Measurements from ENCODE around the gene IL37.
A peak's percentile ranks its signal among the peaks of the same experiment; 100 is the strongest.

GRCh38 chr2:112959109-112959812 lies 48.3 kb downstream of the IL37 start:
- no peak for TF ChIP-seq SREBF2 (IDR thresholded peaks at IDR 0.05)
- TF ChIP-seq ZC3H11A (IDR thresholded peaks at IDR 0.05), result no peak
- peak; percentile 36; the same call in 1 of the 3 replicates for TF ChIP-seq CTCF (IDR thresholded peaks at IDR 0.05)
- no peak for TF ChIP-seq KDM1A (IDR thresholded peaks at IDR 0.05; ENCODE audit: low read depth)
- no peak for TF ChIP-seq POLR2A (IDR thresholded peaks at IDR 0.05; ENCODE audit: low read length)
- no peak for TF ChIP-seq BHLHE40 (IDR thresholded peaks at IDR 0.05; ENCODE audit: low read depth, low read length)
- TF ChIP-seq RNF2 (IDR thresholded peaks at IDR 0.05; ENCODE audit: borderline replicate concordance, low read depth), result no peak
- no peak for TF ChIP-seq CHD2 (IDR thresholded peaks at IDR 0.05; ENCODE audit: low read length, partially characterized antibody)
- no peak for TF ChIP-seq ATOH8 (CRISPR knock-in tag; IDR thresholded peaks at IDR 0.05; ENCODE audit: low read depth)
- TF ChIP-seq MYC (IDR thresholded peaks at IDR 0.05; ENCODE audit: borderline replicate concordance, low read length), result no peak
- no peak for TF ChIP-seq HOXA7 (CRISPR knock-in tag; IDR thresholded peaks at IDR 0.05)
